Osteoblast (primary cell): ENCODE measurements around the gene KDM3B. TPM values are rescaled to one million over a fixed set of nuclear protein-coding genes. Genes with fewer than 3 reads are reported as not detected.

ENCODE experiments used
- DNase-seq: peaks from one replicate; pipeline ENCODE4 v3.0.0; 2011; ENCODE audit warnings: low spot score, mixed read lengths; ENCODE audit not compliant: insufficient read length; ENCODE audit errors: missing footprints
- H2AFZ ChIP-seq: 2 replicates; pipeline ENCODE4 v1.6.0; 2011; ENCODE audit warnings: mild to moderate bottlenecking, low read length
- H3K27ac ChIP-seq: 2 replicates; pipeline ENCODE4 v1.5.1; 2011; ENCODE audit warnings: mild to moderate bottlenecking, low read depth, low read length, moderate library complexity
- H3K27me3 ChIP-seq: 2 replicates; pipeline ENCODE4 v1.6.0; 2012; ENCODE audit warnings: mild to moderate bottlenecking, control low read depth, inconsistent platforms, low read length, moderate library complexity; ENCODE audit not compliant: insufficient read depth
- H3K36me3 ChIP-seq: 2 replicates; pipeline ENCODE4 v1.5.1; 2011; ENCODE audit warnings: mild to moderate bottlenecking, low read length, control low read depth, moderate library complexity; ENCODE audit not compliant: insufficient read depth
- H3K4me1 ChIP-seq: 2 replicates; pipeline ENCODE4 v1.5.1; 2011; ENCODE audit warnings: mild to moderate bottlenecking, low read length, control low read depth, moderate library complexity; ENCODE audit not compliant: insufficient read depth
- H3K4me2 ChIP-seq: 2 replicates; pipeline ENCODE4 v1.6.0; 2011; ENCODE audit warnings: mild to moderate bottlenecking, low read length; ENCODE audit not compliant: insufficient read depth
- H3K4me3 ChIP-seq: fragments of 200-600 bp; sonication (generic); 3 replicates; pipeline ENCODE4 v1.5.1; 2012; ENCODE audit warnings: mild to moderate bottlenecking, low read length, inconsistent platforms; ENCODE audit not compliant: insufficient read depth
- H3K79me2 ChIP-seq: 2 replicates; pipeline ENCODE4 v1.6.0; 2012; ENCODE audit warnings: mild to moderate bottlenecking, low read length, control low read depth, inconsistent platforms; ENCODE audit not compliant: insufficient read depth
- H3K9me3 ChIP-seq: 2 replicates; pipeline ENCODE4 v1.5.1; 2011; ENCODE audit warnings: low read depth, low read length, control low read depth
- H4K20me1 ChIP-seq: 2 replicates; pipeline ENCODE4 v1.6.0; 2012; ENCODE audit warnings: mild to moderate bottlenecking, low read length, control low read depth; ENCODE audit not compliant: insufficient read depth
- CTCF ChIP-seq: IDR thresholded peaks from 2 replicates; pipeline ENCODE4 v1.5.1; 2011; ENCODE audit warnings: mild to moderate bottlenecking, low read depth, low read length, moderate library complexity; ENCODE audit errors: extremely low read depth
- total RNA-seq: library from RNA; depleted of rRNA; stranded (reverse); fragments of >200 nt; gene quantifications from 2 replicates; pipeline ENCODE4 v1.2.3, GENCODE V29; 2012

The KDM3B gene
- total RNA-seq, 1 donor, result 53.2 TPM

GRCh38 chr5:138338411-138339090 is 13.9 kb upstream of the KDM3B start:
- Histone ChIP-seq H3K4me1 (peaks cover 16% of the 10 kb centered on the region), H3K79me2 (peaks cover 50% of the 10 kb centered on the region), H3K4me3 (peak overlapping the region; percentile 88), H3K9me3 (no peaks in the 10 kb centered on the region), H3K4me2 (peak overlapping the region; percentile 99), H2AFZ (peak overlapping the region; percentile 36), H3K27me3 (no peaks in the 10 kb centered on the region), H3K27ac (peak overlapping the region; percentile 100), H3K36me3 (peaks cover 26% of the 10 kb centered on the region), H4K20me1 (peaks cover 34% of the 10 kb centered on the region)
- no peak for TF ChIP-seq CTCF
- DNase-seq, result no peak

- H3K9me3 ChIP-seq, result no peaks in the 10 kb centered on the region
- peaks cover 31% of the 10 kb centered on the region for H3K36me3 ChIP-seq
- H3K4me3 ChIP-seq, result peak overlapping the region; percentile 88
- peak overlapping the region; percentile 99 for H3K4me2 ChIP-seq
- no peak for TF ChIP-seq CTCF
- H3K4me1 ChIP-seq, result peaks cover 16% of the 10 kb centered on the region
- DNase-seq, result peak; percentile 86
- peaks cover 56% of the 10 kb centered on the region for H3K79me2 ChIP-seq
- peaks cover 34% of the 10 kb centered on the region for H4K20me1 ChIP-seq
- peak overlapping the region; percentile 36 for H2AFZ ChIP-seq
- H3K27me3 ChIP-seq, result no peaks in the 10 kb centered on the region
- peak overlapping the region; percentile 68 for H3K27ac ChIP-seq
Observed at GRCh38 chr5:138339091-138339456, 13.4 kb upstream of the KDM3B start.

- Histone ChIP-seq H4K20me1 (peaks cover 36% of the 10 kb centered on the region), H3K79me2 (peaks cover 59% of the 10 kb centered on the region), H3K4me1 (peaks cover 16% of the 10 kb centered on the region), H3K4me2 (peak overlapping the region; percentile 99), H3K36me3 (peaks cover 35% of the 10 kb centered on the region), H3K9me3 (no peaks in the 10 kb centered on the region), H3K27ac (peak overlapping the region; percentile 68), H2AFZ (peak overlapping the region; percentile 36), H3K4me3 (peak overlapping the region; percentile 88), H3K27me3 (no peaks in the 10 kb centered on the region)
- DNase-seq, result no peak
- no peak for TF ChIP-seq CTCF
Observed at GRCh38 chr5:138339464-138339863, 13.0 kb upstream of the KDM3B start.

GRCh38 chr5:138340008-138340407 is 12.5 kb upstream of the KDM3B start:
- Histone ChIP-seq H4K20me1 (peaks cover 36% of the 10 kb centered on the region), H3K36me3 (peaks cover 40% of the 10 kb centered on the region), H3K79me2 (peaks cover 59% of the 10 kb centered on the region), H3K4me2 (peak overlapping the region; percentile 99), H3K9me3 (no peaks in the 10 kb centered on the region), H2AFZ (no peak overlapping the region), H3K4me1 (peaks cover 16% of the 10 kb centered on the region), H3K27me3 (no peaks in the 10 kb centered on the region), H3K4me3 (peak overlapping the region; percentile 88), H3K27ac (no peak overlapping the region)
- no peak for DNase-seq
- TF ChIP-seq CTCF, result no peak
